GM19397 (cell line): ENCODE results near the gene LRRC3.
"Not testable (repeated sequence)": the region's sequence is repeated elsewhere in the genome, so short reads cannot be mapped to it uniquely, and the experiment has no call there.

Source experiments
- ATAC-seq: cut with Tn5 transposase; IDR thresholded peaks from one replicate; pipeline ENCODE4 v1.9.1; 2021; ENCODE audit warnings: mild to moderate bottlenecking, moderate library complexity; ENCODE audit not compliant: unreplicated experiment

LRRC3 gene

GRCh38 chr21:44495611-44496563 is 40.6 kb downstream of the LRRC3 start:
- ATAC-seq: no peak

- no peak for ATAC-seq
Observed at GRCh38 chr21:44496564-44497550, 41.5 kb downstream of the LRRC3 start.

- ATAC-seq: no peak
Observed at GRCh38 chr21:44497703-44498126, 42.4 kb downstream of the LRRC3 start.

DNA sequence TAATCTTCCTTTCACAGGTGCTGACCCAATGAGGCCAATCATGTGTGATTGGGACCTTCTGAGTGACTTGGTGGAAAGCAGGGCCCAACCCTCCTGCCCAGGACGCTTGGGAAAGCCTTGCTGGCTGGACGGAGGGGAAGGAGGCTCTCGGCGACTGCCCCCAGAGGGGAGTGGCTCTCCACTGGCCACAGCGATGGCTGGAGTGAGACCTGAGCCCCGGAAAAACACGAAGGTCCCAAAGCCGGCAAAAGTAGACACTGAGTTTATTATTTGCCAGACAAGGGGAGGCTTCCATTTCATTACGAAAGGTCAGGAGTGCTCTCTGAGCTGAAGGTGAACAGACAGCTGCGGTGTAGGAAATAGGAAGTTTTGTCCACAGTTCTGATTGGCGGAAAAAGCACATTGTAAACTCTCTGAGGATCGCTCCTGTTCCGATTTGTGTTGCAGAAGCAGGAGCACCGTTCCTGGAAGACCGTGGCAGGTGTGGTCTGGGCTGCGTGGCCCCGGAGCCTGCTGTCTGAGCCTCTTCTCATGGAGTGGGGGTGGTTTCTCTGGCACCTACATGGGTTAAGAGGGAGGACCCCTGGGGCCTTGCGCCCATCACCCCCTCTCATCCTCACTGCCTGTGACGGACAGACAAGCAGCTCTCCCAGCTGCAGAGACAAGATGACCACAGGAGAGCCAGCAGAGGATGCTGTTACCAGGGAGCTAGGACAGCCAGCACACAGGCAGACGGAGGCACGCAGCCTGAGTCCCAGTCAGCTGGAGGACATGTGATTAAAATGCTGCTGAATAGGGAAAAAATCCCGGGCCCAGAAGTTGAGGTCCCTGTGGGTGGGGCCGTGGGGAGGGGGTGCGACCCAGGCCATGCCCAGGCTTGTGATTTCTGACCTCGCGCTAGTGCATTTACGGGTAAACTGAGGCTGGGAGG is 43.2 kb downstream of the LRRC3 start:
- no peak for ATAC-seq

DNA sequence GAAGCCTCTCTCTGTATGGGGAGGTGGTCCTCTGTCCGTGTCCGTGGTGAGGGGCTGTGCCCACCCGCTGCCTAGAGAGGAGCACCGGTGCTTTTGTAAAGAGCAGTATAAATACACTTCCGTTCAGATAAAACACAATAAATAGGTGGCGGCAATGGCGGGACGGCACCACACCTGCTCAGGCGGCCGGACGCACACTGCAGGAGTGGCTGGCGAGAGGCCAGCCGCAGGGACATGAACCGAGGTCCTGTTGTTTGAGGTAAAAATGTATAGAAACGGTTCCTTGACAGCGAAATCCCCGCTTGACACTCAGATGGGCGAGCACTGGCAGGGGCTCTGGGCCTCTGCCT is 43.9 kb downstream of the LRRC3 start:
- no peak for ATAC-seq

DNA sequence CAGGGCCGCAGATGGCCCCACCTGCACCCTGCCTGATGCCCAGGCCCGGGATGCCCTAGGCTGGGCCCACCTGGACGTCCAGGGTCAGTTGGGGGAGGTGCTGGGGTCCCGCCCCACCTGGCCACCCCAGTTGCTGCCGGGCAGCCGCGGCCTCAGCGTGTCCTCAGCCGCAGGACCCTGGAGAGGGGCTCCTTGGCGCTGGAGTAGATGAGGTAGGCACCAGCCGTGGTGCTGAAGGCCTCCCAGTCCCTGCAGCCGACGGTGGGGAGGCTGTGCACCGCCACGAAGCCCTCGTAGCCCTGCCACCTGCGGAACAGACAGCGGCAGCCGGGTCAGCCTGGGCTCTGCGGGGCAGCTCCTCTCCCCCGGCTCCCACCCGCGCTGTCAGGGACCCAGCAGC is 44.3 kb downstream of the LRRC3 start:
- ATAC-seq: no peak

DNA sequence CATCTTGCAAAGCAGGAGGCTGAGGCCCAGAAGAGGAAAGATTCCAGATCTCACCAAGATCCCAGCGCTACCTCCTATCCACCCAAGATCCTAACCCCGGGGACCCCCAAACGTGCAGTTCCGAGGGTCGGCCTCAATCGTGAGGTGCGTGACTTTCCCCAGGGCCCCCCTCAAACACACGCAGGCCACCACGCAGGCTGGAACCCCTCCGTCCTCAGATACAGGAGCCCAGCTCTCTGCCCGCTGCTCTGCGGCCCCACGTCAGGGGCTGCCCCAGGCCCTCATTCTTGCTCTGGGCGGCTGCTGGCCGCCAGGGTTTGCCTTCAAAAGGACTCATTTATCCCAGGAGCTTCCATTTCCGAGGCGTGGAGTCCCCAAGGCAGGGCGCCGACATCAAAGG is 44.8 kb downstream of the LRRC3 start:
- no peak for ATAC-seq

- no peak for ATAC-seq
Observed at GRCh38 chr21:44502171-44502958, 47.1 kb downstream of the LRRC3 start.

GRCh38 chr21:44503006-44503889 is 47.9 kb downstream of the LRRC3 start:
- not testable (repeated sequence) for ATAC-seq

GRCh38 chr21:44503901-44504399 is 48.6 kb downstream of the LRRC3 start:
- ATAC-seq: no peak

GRCh38 chr21:44505673-44506278 is 50.5 kb downstream of the LRRC3 start:
- ATAC-seq: no peak

GRCh38 chr21:44506279-44507255 is 51.3 kb downstream of the LRRC3 start:
- ATAC-seq: no peak

- no peak for ATAC-seq
Observed at GRCh38 chr21:44507673-44508425, 52.5 kb downstream of the LRRC3 start.

DNA sequence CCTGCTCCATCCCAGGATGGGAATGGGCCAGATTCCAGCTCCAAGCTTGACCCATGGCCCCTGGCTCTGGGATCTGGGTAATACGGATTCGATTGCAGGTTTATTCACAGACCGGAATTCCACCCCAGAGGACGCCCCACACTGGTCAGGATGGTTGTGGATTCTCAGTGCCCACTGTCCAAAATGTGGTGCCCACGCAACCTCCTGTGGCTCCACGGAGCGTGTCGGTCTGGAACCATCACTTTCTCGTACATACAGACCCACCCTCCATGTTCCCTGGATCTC is 53.1 kb downstream of the LRRC3 start:
- no peak for ATAC-seq

GRCh38 chr21:44508711-44509445 is 53.6 kb downstream of the LRRC3 start:
- no peak for ATAC-seq

DNA sequence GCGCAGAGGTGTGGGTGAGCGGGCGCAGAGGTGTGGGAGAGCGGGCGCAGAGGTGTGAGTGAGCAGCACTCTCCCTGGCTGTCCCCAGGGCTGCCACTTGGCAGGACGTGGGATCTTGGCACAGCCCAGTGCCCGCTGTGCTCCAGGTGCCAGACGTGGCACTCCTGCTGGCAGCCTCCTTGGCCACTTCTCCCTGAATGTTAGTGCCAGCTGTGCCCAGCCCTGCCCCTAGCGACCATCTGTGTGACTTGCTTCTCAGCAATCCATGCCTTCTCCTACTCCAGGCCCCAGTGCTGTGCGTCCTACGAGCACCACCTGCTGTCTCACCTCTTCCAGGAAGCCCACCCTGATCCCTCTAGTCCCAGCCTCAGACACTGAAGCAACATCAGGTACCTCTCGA is 54.2 kb downstream of the LRRC3 start:
- no peak for ATAC-seq
